Fibroblast of skin of right quadriceps (primary cell): Measurements from ENCODE around the gene CALD1.

ENCODE experiments used
- DNase-seq: peaks from one replicate; pipeline ENCODE4 v3.0.0-alpha.2; 2013

The CALD1 gene

DNA sequence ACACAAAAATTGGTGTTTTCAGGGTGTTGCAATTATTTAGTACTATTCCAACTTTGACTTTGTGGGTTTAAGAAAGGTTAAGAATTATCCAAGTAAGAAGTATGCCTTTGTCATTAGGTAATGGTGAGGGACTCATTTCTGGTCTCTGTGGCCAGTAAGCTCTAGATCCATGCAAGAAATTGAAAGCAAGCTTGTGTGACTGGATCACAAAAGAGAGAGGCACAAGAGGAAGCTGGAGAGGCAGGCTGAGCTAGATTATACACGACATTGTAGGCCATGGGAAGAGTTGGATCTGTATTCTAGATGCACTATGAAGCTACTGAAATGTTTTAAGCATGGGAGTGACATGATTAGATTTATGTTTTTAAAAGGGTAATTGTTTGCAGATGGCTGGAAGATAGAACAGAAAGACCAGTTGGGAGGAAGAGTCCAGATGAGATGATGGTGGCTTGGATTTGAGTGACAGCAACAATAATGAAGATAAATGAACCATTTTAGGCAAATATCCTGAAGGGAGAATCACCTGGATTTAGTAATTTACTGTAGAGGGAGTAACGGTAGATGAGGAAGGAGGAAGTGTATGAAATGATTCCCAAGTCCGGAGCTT is 50.0 kb downstream of the CALD1 start:
- DNase-seq: no peak

DNA sequence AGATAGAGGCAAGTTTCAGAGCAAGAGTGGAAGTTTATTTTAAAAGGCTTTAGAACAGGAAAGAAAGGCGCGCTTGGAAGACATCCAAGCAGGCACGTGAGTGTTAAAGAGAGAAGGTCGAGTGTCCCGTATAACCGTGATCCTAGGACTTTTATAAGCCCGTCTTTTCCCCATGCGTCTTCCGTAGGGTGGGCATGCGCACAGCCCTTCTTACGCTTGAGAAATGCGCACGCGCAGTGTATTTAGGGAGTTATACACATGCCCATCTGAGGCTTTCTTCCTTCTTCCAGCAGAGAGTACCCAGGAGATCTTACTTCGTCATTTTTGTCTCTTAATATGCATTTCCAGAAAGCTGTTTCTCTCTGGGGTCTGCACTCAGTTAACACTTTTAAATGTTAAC is 52.4 kb downstream of the CALD1 start:
- DNase-seq: no peak

DNA sequence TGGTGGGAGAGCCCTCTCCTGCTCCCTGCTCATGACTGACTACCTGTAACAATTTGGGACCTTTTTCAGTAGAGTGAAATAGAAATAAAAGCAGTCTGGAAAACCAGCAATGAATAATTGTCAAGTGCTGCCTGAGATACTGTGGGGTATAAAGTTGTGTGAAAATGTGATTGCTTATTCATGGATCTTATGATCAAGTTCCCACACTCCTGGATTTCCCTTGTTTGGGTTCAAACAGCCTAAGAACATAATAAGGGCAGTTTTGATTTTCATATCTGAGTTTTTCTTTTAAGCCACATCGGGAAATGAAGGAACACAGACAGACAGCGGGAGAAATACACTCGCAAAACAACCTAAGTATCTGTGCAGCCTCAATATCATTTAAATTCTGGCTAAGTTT is 52.9 kb downstream of the CALD1 start:
- no peak for DNase-seq

DNA sequence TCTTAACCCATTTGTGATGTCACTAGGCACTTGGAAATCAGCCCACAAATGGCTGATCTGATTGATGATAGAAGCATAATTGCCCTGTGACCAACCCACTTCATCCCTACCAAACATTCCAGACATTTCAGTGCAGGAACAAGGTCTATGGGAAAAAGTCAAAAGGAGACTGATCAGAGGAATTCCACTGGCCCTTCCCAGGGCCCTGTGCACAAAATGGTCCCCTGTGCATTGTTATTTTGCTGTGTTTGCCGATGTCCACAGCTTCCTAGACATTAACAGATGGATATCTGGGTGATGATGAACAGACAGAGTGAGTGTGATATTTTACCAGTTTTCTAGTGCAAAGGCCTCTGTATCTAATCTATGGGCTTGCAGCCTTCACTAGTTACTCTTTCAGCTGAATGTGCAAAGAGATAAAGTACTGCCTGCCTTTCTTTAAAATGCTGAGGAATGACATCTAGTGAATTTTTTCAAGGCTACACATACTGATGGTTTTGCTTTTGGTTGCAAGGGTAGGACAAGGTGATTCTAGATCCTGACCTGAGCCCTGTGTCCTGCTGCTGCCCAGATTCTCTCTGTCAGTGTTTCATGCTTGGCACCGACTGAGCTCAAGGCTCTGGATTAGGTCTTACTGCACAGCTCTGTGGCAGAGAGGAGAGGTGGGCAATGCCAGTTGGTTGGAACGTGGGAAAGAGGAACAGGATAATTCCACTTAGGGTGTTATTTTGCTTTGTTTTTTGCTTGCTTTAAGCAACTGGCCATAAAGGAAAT is 55.4 kb downstream of the CALD1 start:
- peak; percentile 77 for DNase-seq

DNA sequence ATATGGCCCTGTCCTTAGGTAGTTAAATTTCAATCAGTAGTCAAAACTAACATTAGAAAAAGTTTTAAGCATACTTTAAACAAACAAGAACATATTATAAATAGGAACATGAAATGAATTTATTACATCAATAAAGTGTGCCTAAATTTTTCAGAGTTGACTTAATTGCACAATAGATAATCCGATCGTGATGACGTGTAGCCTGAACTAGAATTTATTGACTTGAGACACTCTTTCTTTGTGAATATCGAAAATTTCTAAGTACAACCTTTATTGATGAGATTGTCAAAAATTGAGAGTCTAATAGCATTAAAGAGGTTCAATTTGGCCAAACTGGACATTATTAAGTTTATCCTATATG is 56.0 kb downstream of the CALD1 start:
- DNase-seq: no peak

DNA sequence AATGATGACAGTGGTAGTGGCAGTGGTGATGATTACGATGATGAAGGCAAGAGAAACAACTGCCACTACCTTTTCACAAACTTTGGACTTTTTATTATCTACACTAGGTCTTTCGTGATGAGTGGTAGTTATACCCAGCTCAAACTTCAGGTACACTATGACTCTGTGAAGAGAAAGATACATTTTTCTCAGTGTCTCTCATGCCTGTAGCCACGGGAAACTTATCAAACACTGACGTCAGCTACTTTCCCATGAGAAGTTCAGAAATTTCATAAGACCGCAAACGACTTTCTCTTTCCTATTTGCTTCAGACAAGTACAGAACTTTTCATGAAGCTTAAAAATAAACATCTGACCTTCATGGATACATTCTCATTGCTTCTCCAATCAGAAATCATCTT is 57.0 kb downstream of the CALD1 start:
- peak; percentile 49 for DNase-seq

DNA sequence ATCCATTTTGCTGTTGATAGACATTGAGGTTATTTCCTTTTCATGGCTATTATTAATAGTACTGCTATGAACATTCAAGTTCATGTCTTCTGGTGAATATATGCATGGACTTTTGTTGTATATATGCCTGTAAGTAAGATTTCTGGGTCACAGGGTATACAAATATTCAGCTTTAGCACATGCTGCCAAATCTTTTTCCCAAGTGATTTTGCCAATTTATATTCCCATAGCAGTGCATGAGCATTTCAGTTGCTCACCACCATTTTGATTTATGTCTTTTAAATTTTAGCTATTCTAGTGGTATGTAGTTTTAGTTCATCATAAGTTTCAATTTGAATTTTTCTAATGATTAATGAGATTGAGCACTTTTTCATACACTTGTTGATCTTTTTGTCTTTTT is 59.9 kb downstream of the CALD1 start:
- peak; percentile 39 for DNase-seq

DNA sequence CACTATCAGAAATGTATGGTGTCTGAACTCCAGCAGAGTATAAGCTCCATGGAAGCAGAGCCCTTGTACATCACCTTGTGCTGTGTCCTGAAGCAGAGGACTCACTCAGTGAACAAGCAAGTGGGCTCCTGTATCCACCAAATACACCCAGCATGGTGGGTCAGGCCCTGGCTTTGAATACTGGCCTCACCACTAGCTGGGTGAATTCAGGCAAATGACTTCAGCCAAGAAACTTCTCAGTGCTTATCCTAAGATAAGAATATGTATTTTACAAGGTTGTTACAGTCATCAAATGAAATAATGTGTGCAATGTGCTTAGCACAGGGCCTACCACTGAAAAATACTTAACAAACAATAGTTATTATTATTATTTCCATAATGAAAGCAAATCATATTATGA is 62.6 kb downstream of the CALD1 start:
- no peak for DNase-seq

DNA sequence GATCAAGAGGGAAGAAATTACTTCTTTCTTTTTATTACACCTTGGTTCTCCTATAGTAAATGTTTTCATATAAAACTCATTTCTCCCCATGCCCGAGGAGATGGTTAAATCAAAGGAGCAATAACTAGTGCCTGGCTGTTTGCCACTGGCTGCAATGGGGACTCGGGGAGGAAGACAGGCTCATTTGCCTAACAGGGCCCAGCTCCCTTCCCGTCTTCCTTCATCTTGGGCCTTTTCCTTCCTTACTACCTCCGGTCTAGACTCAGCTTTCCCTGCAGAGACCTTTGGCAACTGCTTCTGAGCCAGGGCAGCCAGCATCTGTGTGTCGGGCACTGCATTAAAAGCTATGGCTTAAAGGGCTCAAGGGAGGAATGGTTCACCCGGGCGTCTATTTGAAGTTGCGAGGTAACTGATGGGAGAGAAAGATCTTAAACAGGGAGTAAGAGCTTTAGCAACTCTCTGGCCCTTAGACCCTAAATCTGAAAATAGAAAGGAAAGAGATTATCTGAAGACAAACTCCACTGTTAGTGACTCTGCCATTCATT is 63.5 kb downstream of the CALD1 start:
- DNase-seq: no peak

DNA sequence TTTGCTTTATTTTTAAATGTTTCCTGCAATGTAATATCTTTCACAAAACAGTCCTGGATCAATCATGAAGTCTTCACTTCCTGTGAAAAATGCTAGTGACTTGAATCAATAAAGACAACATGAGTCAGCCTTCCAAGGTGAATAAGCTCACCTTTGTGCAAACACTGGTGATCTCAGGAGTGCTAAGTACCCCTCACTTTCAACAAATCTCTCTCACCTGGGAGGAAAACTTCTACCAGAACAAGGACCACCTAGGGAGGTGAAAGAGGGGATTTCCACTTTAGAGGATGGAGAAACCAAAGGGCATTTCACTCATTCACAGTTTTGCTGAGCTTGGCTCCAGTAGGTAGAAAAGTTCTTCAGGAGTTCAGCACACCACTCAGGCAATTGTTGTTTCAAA is 64.8 kb downstream of the CALD1 start:
- DNase-seq: no peak

DNA sequence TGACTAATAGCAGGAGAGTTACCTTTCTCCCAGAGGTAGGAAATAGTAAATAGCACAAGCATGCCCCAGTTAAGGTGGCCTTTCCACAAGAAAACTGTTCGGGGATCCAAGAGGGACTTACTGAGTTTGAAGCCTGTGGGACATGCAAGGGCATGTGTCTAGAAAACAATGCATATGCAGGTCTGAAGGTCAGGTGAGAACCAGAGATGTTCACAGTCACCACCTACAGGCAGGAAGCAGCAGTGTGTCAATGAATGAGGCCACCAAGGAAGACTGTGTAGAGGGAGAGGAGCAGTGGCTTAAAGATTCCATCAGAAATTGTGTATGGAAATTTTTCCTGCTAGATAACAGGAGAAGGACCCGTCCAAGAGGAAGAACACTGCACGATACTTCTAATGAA is 66.0 kb downstream of the CALD1 start:
- DNase-seq: no peak

DNA sequence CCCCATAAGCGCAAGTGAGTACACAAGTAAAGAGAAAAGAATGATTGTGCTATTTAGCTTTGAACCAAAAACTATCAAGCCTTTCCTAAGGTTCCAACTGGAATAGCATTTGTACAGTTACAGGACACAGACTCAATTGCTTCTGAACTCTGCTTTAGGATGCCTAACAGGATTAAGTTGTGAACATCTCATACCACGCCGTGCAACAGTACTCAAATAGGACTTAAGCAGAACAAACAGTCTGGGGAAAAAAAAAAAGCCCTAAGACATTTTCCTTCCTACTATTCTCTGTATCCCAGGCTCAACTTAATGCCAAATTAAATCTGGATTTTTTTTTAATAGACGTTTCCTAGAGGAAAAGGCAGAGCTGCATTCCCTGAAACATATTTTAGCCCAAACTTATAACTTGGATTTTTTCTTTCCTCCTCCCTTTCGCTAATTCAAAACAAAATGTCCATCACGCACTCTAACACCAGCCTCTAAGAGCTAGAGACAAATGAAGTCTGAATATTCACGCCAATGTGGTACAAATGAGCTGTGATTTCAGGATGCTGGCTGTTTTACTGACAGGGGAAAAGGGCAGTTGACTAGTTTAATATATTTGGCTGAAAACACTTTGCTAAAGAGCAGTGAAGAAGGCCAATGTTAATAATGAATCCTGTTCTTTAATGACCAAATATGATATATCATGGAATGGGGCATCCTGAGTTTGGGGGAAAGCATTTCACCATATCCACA is 68.6 kb downstream of the CALD1 start:
- DNase-seq: no peak

DNA sequence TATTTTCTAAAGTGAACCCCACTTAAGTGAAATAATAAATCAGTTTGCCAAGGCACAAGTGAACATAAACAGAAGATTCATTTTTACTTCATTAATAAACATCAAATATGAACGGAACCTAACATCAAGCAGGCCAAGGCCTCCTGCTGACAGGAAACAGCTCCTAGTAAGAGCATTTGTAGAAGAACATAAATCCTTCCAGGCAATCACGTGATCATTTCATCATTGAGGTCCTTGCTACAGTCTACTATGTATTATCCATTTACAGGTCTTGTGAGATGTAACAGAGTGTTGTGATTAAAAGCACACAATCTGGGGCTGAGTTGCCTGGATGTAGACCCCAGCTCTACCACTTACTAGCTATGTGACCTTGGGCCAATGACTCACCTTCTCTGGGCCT is 70.6 kb downstream of the CALD1 start:
- DNase-seq: peak; percentile 45

DNA sequence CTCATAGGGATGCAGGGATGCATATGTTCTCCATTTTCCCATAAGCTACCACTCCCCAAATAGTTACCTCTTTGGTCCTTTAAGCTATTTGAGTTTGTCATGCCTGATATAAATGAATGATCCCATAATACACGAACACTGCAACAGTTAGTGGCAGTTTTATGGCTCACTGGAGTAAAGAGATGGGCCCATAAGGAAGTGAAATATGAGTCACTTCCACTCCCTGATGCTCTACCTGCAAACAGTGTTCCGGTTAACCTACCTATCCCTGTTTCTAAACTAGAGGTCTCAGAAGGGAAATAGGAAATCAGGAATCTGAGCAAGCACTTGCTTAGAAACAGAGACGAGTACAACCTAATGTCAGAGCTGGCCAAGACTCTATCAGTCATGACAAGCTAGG is 71.7 kb downstream of the CALD1 start:
- no peak for DNase-seq

DNA sequence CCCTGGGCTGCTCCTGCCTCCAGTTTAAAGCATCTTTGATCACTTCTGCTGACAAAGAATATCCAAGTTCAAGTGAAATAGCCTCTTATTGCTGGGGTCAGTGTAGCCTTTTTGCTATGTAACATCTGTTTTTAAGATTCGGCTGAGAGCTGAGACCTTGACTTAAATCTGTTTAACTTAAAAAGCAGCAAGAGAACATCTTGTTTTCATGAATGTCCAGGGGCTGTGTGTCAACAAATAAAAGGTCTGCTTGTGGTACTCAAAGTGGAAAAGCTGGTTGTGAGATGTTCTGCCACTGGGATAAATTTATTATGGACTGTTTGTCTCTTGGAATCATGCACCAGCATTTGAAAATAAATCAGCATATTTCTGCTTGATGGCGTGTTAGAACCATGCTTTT is 73.2 kb downstream of the CALD1 start:
- no peak for DNase-seq

DNA sequence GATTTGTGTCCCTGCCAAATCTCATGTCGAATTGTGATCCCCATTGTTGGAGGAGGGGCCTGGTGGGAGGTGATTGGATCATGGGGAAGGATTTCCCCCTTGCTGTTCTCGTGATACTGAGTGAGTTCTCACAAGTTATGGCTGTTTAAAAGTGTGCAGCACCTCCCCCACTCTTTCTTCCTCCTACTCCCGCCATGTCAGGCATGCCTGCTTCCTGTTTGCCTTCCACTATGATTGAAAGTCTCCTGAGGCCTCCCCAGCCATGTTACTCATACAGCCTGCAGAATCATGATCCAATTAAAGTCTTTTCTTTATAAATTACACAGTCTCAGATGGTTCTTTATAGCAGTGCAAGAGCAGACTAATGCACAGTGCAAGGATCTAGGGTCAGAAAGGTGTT is 75.4 kb downstream of the CALD1 start:
- peak; percentile 82 for DNase-seq

DNA sequence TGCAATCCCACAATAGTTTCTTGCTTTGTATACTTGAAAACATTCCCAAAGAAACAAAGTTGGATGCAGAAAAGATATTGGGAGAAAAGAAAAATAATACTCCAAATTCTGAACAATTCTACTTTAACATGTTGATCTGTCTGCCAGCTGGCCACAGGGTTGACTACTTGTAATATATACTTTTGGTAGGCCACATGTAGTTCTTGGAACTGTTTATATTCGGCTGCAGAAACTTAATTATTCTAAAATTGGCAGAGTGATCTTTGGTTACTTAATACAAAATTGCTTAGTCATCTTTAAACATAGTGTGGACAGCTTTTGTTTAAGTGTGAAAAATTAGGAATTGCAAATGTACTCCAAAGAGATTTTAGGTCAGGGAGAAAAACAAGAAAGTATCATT is 76.0 kb downstream of the CALD1 start:
- DNase-seq: no peak

DNA sequence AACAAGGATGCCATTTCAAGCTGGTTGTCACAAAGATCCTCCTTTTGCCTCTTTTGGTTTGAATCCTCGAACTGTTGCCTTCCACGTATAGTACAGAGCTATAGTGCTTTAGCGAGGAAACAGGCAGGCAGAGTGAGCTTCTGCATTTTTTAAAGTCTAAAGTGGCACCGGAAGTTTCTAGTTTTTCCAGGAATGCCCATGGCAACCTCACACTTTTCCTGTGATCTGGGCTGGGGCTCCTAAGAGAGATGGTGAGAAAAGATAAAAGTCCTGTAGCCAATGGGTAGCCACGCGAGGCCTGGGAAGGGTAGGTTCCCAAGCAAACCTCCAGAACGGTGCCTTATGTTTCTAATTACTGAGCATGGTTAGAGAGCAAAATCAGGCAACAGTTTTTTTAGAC is 76.7 kb downstream of the CALD1 start:
- DNase-seq: peak; percentile 86

DNA sequence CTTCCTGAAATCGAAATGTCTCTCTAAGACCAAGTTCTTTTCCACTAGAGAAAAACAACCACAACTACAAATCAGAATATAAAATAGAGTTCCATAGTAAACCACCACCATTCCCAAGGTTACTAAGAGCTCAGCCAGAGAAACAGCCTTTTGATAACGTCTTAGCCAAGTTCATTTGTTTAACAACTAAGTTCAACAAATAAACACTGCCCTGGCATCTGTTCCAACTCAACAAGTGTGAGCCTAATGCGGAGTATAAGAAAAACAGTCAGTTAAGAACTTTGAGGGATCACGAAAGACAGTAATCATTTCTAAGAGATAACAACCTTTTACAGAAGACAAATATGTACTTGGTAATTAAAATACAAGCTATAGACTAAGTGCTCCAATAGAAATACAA is 77.3 kb downstream of the CALD1 start:
- DNase-seq: no peak

DNA sequence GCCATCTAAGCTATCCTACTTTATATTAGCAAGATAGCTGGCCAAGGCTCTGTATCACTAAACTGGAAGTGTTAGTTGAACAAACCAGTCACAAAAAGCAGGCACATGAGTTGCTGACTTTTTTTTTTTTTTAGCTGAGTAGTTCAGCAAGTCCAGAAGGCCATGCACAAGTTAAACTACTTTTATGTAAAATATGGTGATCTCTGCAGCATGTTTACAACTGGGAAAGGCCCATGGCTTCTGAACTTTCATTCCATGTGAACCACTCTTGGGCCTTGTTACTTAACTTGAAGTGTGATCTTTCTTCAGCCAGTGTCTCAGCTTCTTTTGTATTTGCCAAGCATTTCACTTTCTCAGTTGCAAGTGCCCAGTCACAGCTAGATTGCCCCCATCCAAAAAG is 78.5 kb downstream of the CALD1 start:
- DNase-seq: no peak

DNA sequence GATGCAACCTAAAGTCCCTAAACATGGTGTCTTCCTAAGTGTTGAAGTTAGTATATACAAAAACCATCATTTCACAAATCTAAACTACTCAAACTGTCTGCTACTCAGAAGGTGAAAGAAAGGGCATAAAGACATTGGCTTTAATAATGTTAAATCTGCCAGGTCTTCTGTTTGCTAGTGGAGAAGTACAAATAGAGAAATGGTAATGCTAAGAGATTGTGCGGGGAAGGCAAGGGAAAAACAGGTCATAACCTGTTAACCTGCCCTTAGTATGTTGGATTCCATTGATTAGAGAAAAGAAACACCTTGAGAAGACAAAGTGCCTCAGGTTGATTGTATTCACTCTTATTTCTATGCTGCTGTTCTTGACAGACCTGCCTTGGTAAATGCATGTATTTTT is 80.3 kb downstream of the CALD1 start:
- DNase-seq: no peak

DNA sequence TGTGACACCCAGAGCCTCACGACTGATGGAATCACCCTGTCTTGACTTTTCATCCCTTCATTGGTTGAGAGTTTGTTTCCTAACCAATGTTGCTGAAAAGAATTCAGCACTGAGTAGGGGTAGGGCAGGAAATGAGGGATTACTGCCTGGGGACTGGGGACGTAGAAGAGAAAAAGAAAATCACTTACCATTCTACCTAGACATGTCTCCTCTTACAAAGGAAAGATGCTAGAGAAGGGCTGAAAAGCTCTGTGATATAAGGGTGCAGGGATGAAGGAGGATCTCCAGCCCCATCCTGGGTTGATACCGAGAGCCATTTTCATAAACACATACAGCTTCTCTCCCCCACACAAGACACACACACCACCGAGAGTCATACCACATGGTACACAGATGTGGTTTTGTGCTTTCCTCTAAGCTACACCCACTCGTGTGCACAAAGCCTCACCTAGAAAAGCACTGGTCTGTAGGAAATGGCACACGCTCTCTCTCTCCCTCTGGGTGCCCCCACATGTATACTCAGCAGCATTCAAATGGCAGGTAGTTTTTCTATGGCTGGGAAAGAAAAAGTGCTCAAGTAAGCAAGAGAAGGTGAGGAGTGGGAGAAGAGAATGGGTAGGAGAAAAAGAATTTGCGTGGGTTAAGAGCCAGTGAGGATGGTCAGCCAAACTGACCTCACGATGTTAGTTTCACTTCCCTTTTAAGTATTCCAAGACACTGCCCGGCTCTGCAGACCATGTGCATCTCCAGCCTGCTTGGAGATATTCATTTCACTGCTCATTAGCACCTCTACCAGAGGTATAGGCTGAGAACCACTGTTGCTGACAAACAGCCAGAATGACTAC is 85.8 kb downstream of the CALD1 start:
- peak; percentile 48 for DNase-seq

DNA sequence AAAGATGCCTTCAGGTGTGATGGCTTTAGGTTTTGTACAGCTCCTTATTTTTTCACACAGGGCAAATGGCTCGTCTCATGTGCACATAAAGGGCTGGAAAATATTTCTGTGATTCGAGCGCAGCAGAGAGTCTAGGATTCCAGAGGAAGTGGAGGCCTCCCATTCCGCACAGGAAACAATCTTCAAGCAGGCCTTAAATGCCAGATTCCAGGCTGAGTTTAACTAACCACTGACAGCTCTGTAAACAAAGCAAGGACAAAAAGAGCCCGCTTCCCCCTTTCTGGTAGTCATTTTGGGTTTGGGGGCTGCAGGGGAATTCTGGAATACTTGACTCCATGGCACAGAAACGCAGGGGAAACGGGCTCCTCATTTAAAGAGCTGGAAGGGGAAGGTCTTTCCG is 87.2 kb downstream of the CALD1 start:
- peak; percentile 60 for DNase-seq
